Measurements from ENCODE around the gene TINAGL1.

Gene TINAGL1

DNA sequence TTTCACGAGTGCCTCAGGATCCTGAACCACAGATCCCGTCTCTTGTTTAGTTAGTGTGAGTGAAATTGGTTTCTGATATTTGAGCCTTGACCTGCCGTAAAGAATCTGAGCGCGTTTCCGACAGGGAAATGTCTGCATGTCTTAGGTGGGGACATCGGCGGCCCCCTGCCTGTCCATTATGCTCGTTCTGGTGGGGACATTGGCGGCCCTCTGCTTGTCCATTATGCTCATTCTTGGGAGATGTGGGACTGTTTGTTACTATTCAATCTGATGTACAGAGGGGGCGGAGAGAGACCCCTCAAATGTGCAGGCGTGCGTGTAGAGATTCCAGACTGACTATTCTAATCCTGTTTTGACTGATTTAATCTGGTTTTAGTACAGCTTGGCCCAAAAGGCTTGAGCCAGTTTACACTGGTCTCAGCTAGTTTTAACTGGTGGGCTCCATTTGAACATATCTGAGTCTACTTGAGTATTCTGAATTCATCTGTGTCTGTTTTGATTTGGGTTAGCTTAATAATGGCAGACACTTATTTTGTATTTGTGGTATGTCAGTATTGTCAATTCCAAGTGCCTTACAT lies 6.6 kb upstream of the TINAGL1 start:
- FAIRE-seq: no peak

DNA sequence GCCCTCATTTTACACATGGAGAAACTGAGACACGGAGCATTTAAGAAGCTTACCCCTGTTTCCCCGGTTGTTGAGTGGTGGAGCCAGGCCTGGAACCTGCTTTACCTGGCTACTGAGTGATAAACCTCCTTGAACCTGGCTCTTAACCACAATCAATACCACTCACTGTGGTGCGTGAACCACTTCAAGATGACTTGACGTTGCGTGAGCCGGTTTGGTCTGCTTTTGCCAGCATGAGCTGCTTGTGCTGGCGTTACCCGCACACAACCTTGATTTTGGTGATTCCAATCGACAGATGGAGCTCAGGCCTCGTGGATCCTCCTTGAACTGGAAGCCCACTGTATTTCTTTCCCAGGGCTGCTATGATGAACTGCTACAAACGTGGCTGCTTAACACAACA lies 6.1 kb upstream of the TINAGL1 start:
- no peak for FAIRE-seq

DNA sequence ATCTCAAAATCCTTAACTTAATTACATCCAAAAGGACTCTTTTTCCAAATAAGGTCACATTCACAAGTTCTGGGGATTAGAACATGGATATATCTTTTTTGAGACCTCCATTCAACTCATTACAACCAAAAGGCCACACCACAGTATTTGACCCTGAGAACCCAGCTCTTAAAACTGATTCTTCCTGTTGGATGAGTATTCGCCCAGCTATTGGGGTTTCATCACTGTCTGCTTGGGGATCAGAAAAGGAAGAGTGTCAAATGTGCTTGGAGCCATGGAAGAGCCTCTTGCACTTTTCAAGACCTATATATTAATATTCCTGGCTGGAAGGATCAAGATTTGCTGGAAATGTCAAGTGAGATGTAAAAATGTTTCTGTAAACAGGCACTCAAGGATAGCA lies 5.4 kb upstream of the TINAGL1 start:
- no peak for FAIRE-seq

DNA sequence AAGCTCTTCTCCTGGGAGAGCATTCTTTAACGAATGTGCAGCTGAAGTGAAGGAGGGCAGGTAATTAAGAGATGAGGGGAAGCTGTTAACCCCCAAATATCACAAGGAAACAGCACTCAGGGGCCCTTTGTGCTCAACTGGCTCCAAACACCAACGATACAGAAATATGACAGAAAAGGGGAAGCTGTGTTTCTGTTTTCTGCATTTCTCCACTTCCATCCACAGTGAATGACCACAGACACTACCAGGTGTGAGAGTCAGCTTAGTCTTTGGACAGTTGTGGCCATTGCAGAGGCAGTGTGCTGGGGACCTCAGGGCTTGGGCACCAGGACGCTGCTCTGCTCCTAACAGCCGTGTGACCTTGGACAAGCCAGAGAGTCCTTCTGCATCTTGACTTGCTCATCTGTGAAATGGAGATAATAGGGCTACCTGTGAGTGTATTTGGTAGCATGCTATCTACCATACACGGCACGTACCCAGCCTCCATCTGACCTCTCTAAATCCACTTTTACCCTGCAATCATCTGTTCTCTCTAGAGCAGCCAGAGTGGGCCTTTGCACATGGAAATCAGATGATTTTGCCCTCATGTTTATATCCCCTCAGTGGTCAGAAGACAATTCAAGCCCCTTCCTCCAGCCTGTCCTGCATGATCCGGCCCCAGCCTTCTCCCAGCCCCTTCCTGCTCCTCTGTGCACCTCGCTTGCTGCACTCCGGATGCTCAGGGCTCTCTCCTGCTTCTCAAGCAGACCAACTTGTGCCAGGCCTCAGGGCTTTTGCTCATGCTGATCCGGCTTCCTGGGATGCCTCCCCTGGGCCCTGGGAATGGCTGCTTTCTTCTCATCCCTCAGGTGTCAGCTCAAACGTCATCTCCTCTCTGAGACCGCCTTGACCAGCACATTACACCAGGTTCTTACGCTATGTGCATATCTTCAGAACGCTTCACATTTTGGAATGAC lies 4.7 kb upstream of the TINAGL1 start:
- no peak for FAIRE-seq

DNA sequence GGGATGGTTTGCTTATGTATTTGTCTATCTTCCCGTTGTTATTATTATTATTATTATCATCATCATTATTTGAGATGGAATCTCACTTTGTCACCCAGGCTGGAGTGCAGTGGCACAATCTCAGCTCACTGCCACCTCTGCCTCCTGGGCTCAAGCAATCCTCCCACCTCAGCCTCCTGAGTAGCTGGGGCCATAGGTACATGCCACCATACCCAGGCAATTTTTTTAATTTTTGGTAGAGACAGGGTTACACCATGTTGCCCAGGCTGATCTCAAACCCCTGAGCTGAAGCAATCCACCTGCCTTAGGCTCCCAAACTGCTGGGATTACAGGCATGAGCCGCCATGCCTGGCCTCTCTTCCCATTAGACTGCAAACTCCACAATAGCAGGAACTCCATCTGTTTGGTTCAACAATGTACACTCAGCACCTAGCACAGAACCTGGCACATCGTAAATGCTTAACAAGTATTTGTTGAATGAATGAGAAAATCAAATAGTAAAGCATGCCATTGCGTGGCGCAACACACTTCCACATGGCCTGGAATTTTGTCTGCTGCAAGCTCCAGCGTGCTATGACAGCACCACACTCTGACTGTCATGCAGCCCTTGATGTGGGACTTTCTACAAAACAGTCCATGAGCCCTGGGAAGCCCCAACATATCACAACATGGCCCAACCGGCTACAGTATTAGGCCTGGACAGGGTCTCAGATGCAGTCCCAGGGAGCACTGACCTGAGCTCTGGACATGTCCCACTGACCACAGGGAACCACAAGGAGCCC lies 3.8 kb upstream of the TINAGL1 start:
- no peak for FAIRE-seq

DNA sequence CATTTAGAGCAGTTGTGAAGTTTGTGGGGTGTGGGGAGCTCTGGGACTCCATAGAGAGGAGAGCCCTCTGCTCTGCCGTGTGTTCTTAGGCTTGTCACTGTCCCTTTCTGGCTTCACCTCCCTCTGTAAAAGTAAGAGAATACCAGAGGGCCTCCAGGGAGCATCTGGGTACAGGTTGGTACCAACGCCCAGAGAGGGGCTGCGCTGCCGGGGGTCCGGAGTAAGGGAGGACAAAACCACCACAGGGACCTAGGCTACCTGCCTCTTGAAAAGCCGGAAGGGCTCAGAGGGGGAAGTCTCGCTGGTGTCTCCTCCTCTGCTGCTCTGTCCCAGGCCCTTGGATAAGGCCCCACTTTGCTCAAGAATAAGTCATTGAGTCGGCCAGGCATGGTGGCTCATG lies 3.1 kb upstream of the TINAGL1 start:
- no peak for FAIRE-seq

DNA sequence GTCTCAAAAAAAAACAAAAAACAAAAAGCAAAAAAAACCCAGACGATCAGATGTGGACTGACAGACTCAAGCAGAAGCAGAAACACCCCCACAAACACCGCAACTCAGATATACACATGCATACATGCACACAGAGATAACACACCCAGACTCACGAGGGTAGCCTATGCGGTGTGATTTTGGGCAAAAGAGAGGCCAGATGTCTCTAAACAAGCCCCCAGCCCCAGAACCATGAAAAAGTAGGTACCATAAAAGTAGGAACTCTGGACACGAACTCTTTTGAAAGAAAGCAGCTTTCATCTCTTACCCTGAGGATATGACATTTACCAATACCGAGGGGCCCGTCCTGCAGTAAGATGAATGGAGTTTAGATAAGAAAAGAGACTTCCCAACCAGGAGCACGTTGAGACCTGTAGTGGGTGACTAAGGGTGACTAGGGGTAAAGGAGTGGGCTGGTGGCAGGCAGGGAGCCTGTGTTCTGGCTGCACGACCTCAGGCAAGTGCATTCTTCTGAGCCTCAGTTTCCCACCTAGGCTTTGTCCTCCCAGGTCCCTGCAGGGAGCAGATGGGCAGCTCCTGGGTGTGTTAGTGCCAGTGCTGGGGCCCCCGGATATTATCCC lies 1.5 kb upstream of the TINAGL1 start:
- FAIRE-seq: no peak

DNA sequence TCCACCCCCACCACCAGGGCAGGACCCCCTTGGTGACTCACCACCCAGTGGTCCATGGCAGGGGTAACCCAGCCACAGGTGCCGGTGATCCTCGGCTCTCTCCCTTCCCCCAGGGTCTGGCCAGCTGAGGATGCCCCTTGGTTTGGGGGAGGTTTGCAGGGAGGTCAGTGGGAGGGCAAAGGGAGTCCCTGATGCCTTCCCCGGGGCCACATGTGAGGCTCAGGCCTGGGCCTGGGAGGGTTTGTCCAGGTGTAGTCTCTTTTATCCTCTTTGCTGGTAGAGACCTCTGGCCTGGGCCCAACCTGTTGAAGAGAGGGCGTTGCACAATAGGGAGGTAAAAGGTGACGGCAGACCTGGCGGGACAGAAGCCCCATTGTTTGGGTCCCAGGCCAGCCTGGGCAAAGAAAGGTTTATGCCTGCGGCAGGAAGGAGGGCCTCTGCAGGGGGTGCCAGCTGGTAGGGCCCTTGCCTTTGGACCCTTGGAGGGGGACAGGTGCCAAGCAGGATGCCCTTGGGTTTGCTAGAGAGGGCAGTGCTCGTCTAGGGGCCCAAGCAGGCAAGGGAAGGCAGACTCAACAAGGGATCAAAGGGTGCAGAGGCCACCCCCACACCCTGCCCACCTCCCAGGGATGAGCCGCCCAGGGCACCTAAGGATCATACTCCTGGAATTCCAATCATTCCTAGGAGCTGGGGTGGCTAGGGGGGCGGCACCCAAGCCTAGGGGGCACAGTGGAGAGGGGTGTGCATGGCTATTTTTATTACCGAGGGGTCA lies 760 bp upstream of the TINAGL1 start:
- no peak for FAIRE-seq

DNA sequence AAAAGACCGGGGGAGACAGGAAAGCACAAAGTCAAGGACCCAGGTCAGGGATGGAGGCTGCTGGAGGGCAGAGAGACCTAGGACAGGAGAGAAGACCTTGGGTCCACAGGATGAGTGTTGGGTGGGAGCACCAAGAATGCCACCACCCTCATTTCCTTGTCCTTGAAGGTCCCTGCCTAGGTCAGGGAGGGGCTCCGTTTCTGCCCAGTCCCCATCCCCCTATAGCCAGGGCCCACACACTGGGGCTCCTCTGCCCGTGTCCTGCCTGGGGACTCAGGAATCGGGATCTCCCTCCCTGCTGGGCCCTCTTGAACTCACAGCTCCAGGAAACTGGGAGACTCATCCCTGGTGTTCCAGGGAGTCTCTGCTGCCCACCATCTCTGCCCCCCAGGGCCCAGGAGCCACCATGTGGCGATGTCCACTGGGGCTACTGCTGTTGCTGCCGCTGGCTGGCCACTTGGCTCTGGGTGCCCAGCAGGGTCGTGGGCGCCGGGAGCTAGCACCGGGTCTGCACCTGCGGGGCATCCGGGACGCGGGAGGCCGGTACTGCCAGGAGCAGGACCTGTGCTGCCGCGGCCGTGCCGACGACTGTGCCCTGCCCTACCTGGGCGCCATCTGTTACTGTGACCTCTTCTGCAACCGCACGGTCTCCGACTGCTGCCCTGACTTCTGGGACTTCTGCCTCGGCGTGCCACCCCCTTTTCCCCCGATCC lies 584 bp downstream of the TINAGL1 start:
- FAIRE-seq: no peak

DNA sequence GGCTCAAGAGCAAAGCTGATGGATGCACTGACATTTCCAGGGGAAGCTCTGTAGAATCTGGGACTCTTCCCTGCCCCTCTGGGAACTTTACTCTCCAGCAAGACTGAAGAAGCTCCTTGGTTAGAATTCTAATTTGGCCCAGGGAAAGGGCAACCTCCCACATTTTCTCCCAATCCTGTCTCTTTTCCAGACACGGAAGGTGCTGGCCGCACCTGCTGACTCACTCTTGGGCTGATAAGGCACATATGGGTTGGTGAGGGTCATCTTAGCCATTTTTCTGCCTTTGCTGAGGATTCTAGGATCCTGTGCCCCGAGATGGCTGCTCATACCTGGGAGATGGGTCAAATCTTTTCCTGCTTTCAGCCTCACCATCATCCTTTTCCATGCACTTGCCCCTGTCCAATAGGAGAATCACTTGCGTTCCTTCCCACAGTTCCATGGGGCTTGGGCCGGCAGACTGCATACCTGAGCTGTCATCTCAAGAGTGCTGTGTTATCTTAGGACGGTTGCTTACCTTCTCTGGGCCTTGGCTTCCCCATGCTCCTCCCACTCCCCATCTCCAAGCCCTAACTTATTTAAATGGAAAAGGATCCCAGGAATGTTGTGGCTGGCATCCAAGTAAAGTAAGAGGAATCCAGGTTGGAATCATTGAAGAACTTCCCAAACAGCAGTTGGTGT lies 1.3 kb downstream of the TINAGL1 start:
- no peak for FAIRE-seq

DNA sequence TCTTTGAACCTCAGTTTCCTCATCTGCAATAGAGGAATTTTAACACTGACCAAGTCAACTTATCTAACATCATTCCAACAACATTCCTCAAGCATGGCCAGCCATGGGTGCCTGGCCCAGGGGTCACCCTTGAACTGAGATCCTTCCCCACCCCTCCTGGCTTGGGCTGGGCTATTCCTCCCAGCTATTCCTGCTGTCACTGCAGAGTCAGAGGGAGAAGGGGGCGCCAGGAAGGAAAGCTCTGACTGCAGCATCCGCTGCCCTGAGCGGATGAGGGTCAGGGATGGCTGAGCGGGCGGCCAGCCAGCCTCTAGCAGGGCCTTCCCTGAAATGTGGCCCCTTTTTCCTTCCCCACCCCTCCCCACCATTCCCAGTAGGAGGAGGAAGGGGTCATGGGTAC lies 3.1 kb downstream of the TINAGL1 start:
- FAIRE-seq: no peak

DNA sequence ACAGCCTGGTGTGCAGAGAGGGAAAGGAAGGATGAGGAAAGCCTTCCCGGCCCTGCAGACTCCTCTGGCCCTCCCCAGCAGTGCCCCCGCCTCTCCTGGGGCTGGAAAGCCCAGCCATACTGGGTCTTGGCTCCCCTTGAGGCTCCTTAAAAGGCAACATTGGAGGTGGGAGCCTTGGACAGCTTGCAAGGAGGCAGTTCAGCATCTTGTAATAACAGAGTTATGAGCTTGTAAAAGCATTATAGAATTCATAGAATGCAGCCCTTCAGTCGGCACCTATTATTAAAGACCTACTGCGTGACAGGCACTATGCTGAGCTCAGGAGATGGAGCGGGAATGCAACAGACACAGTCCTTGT lies 4.2 kb downstream of the TINAGL1 start:
- FAIRE-seq: no peak

DNA sequence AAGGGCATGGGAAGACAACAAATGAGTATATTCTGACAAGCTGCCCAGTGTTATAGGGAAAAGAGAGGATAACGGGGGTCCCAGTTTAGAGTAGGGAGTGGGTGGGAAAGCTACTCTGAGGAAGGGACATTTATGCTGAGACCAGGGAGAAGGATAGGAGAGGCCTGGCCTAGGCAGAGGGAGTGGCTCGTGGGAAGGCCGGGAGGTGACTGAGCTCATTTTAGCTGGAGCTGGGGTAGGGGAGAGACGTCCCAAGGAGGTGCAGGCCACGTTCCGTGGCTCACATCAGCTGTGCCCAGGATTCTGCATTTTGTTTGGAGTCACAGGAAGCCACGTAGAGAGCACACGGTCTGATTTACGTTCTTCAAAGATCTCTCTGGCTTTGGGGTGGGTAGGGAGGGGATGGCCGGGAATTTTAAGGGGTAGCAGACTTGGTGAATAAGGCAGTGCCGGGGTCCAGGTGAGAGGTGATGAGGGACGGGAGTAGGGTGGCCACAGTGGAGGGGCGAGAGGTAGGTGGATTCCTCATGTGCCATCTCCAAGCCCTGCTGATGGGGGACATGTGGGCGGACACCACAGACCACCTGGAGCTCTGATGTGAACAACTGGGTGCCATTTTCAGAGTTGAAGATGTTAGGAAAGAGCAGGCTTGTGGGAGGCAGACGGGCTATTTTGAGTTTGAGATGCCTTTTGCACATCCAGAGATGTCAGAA lies 4.7 kb downstream of the TINAGL1 start:
- FAIRE-seq: no peak

DNA sequence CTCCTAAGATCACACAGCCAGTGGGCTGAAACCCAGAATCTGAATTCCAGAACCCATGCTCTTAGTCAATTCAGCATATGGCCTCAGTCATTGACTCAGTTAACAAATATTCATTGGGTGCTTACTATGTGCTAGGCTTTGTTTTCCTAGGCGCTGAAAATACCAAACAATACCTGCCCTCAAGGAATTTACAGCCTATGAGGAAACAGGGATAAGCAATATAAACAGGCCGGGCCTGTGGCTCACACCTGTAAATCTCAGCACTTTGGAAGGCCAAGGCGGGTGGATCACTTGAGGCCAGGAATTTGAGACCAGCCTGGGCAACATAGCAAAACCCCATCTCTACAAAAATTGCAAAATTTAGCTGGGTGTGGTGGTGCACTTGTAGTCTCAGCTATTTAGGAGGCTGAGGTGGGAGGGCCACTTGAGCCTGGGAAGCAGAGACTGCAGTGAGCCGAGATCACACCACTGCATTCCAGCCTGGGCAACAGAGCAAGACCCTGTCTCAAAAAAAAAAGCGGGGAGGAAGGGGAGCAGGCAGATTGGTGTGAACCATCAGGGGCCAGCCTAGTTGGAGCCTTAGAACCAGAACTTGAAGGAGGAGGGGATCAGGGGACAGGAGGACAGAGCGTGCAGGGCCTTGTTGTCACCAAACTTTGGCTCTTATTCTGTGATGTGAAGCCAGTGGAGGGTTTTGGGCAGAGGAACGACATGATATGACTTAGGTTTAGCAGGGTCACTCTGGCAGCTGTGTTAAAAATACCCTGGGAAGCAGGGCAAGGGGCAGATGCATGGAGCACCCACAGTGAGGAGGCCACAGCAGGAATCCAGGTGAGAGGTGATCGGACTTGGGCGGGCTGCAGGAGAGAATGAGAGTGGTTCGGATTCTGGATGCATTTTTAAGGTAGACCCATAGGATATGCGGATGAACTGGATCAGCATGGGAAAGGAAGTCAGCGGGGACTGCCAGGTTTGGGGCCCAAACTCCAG lies 5.8 kb downstream of the TINAGL1 start:
- no peak for FAIRE-seq

DNA sequence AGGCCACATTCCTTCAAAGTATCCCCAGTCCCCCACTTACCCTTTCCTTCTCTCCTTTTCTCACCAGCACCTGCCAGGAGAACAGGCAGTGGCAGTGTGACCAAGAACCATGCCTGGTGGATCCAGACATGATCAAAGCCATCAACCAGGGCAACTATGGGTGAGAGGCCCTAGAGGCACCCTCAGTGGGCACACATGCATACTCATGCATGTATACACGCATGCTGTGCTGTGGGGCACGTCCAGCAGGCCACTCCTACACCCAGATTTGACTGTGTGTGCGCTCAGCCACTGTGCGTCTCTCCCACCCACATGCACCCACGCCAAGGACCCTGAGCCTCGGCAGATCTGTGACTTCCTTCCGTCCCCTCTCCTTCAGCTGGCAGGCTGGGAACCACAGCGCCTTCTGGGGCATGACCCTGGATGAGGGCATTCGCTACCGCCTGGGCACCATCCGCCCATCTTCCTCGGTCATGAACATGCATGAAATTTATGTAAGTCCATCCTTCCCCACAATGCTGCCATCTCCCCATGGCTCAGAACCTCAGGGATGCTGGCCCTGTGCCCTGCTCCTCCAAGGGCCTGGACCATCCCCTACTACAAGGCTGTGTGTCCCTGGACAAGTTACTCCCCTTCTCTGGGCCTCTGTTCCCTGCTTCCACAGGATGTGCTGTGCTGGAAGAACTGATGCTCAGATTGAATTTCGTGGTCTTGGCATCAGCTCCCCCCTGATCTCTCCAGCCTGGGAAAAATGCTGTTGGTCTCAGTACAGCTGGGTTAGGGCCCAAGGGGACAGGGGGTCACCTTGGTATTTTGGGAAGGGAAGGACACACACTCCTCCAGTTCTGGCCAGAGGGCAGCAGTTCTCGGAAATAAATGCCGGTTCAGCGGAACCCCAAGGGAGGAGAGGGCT lies 7.0 kb downstream of the TINAGL1 start:
- no peak for FAIRE-seq

DNA sequence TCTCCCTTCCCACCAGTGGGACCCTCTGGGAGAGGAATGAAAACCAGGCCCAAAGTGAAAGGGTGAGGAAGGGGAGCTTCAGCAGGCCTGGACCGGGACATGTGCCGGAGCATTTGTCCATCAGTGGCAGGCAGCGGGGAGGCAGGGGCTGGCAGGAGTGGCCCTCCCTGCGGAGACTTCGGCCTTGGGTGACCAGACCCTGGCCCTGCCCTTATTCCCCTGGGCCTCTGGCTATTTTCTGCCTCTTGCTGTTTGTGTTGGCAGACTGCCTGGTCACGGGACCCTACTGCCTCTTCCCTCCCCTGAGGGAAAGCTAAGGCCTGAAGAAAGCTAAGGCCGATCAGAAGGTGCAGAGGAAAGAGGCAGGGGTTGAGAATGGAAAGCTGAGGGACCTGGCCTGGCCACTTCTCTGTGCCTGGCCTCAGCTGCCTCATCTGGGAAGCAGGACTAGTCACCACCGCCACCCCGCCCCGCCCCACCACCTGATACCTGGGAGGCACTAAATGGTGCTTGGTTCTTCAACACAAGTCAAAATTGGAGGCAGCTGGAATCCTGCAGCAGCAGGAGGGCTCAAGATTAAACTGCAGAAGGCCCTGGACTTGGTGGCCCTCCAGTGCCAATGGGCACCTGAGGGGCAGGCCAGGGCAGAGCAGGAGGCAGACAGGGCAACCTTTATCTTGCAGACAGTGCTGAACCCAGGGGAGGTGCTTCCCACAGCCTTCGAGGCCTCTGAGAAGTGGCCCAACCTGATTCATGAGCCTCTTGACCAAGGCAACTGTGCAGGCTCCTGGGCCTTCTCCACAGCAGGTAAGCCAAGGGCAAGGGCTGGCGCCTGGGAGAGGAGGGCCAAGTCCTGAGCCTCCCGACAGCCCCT lies 7.9 kb downstream of the TINAGL1 start:
- no peak for FAIRE-seq
